ENCODE measurements around the gene INO80. TPM values are rescaled to one million over a fixed set of nuclear protein-coding genes. Genes with fewer than 3 reads are reported as not detected.
A peak's percentile ranks its signal among the peaks of the same experiment; 100 is the strongest.

The INO80 gene
- polyA plus RNA-seq, 3 donors, result 21.3 to 24.7 (median 22.4) TPM

GRCh38 chr15:41019174-41019573 lies 96.9 kb downstream of the INO80 start:
- DNase-seq (ENCODE audit: extremely low read depth in 1 of 11, low read depth in 9 of 11, low spot score in 4 of 11), result no peak

- DNase-seq (ENCODE audit: extremely low read depth in 1 of 11, low read depth in 9 of 11, low spot score in 4 of 11), result peak in 3 of 11 donors; percentile 18 to 28 (median 25)
Observed at GRCh38 chr15:41018534-41018933, 97.5 kb downstream of the INO80 start.

- DNase-seq (ENCODE audit: extremely low read depth in 1 of 11, low read depth in 9 of 11, low spot score in 4 of 11), result no peak
Observed at GRCh38 chr15:41017066-41017735, 98.9 kb downstream of the INO80 start.

- DNase-seq (ENCODE audit: extremely low read depth in 1 of 11, low read depth in 9 of 11, low spot score in 4 of 11), result no peak
Observed at GRCh38 chr15:41013691-41014414, 102.2 kb downstream of the INO80 start.

GRCh38 chr15:41011055-41011815 lies 104.8 kb downstream of the INO80 start:
- DNase-seq (ENCODE audit: extremely low read depth in 1 of 11, low read depth in 9 of 11, low spot score in 4 of 11), result no peak

- DNase-seq (ENCODE audit: extremely low read depth in 1 of 11, low read depth in 9 of 11, low spot score in 4 of 11), result no peak
Observed at GRCh38 chr15:41010345-41010744, 105.7 kb downstream of the INO80 start.

GRCh38 chr15:41006479-41006878 lies 109.6 kb downstream of the INO80 start:
- no peak for DNase-seq (ENCODE audit: extremely low read depth in 1 of 11, low read depth in 9 of 11, low spot score in 4 of 11)

- no peak for DNase-seq (ENCODE audit: extremely low read depth in 1 of 11, low read depth in 9 of 11, low spot score in 4 of 11)
Observed at GRCh38 chr15:41004490-41004889, 111.6 kb downstream of the INO80 start.

GRCh38 chr15:41001524-41002214 lies 114.4 kb downstream of the INO80 start:
- DNase-seq (ENCODE audit: extremely low read depth in 1 of 11, low read depth in 9 of 11, low spot score in 4 of 11), result no peak

- no peak for DNase-seq (ENCODE audit: extremely low read depth in 1 of 11, low read depth in 9 of 11, low spot score in 4 of 11)
Observed at GRCh38 chr15:40999190-40999589, 116.9 kb downstream of the INO80 start.

GRCh38 chr15:40995656-40996055 lies 120.4 kb downstream of the INO80 start:
- no peak for DNase-seq (ENCODE audit: extremely low read depth in 1 of 11, low read depth in 9 of 11, low spot score in 4 of 11)

GRCh38 chr15:40992825-40993224 lies 123.3 kb downstream of the INO80 start:
- no peak for DNase-seq (ENCODE audit: extremely low read depth in 1 of 11, low read depth in 9 of 11, low spot score in 4 of 11)

GRCh38 chr15:40992241-40992741 lies 123.8 kb downstream of the INO80 start:
- peak; percentile 32 to 72 (median 53) for DNase-seq (ENCODE audit: extremely low read depth in 1 of 11, low read depth in 9 of 11, low spot score in 4 of 11)

- no peak for DNase-seq (ENCODE audit: extremely low read depth in 1 of 11, low read depth in 9 of 11, low spot score in 4 of 11)
Observed at GRCh38 chr15:40991355-40991754, 124.7 kb downstream of the INO80 start.

- DNase-seq (ENCODE audit: extremely low read depth in 1 of 11, low read depth in 9 of 11, low spot score in 4 of 11), result no peak
Observed at GRCh38 chr15:40990789-40991188, 125.3 kb downstream of the INO80 start.

GRCh38 chr15:40990080-40990479 lies 126.0 kb downstream of the INO80 start:
- no peak for DNase-seq (ENCODE audit: extremely low read depth in 1 of 11, low read depth in 9 of 11, low spot score in 4 of 11)

- no peak for DNase-seq (ENCODE audit: extremely low read depth in 1 of 11, low read depth in 9 of 11, low spot score in 4 of 11)
Observed at GRCh38 chr15:40988156-40988555, 127.9 kb downstream of the INO80 start.

GRCh38 chr15:40986820-40987219 lies 129.3 kb downstream of the INO80 start:
- DNase-seq (ENCODE audit: extremely low read depth in 1 of 11, low read depth in 9 of 11, low spot score in 4 of 11), result no peak

All from renal cortex interstitium (tissue), 11 donors.